Aorta (tissue), 5 donors: ENCODE data around the gene RARG. TPM values are rescaled to one million over a fixed set of nuclear protein-coding genes. Genes with fewer than 3 reads are reported as not detected.

Experiments used
- ATAC-seq: fragments of 200-7000 bp; cut with Tn5 transposase; one replicate; pipeline ENCODE4 v1.9.1; 2022; ENCODE audit warnings: moderate library complexity; ENCODE audit not compliant: low FRiP score
- DNase-seq, 2 donors: peaks; one replicate each; pipeline ENCODE4 v3.0.0-alpha.2; 2020
- H3K27ac ChIP-seq, 2 donors: one replicate each; pipeline ENCODE4 v1.5.1; 2013; ENCODE audit warnings: low read length in 2 of 2, mild to moderate bottlenecking in 2 of 2, moderate library complexity in 2 of 2, control low read depth in 1 of 2, inconsistent platforms in 1 of 2, low read depth in 1 of 2
- H3K27me3 ChIP-seq, 2 donors: one replicate each; pipeline ENCODE4 v1.6.1; 2013; ENCODE audit warnings: control low read depth in 1 of 2, low read length in 1 of 2, mild to moderate bottlenecking in 1 of 2, moderate library complexity in 1 of 2; ENCODE audit not compliant: insufficient read depth in 2 of 2, control insufficient read depth in 1 of 2
- H3K36me3 ChIP-seq, 2 donors: one replicate each; pipeline ENCODE4 v1.6.1; 2013; ENCODE audit warnings: control low read depth in 1 of 2, low read length in 1 of 2, mild to moderate bottlenecking in 1 of 2; ENCODE audit not compliant: insufficient read depth in 2 of 2, control insufficient read depth in 1 of 2
- H3K4me1 ChIP-seq, 2 donors: one replicate each; pipeline ENCODE4 v1.6.1; 2013; ENCODE audit warnings: low read length in 2 of 2, control low read depth in 1 of 2, mild to moderate bottlenecking in 1 of 2, moderate library complexity in 1 of 2; ENCODE audit not compliant: insufficient read depth in 2 of 2, control insufficient read depth in 1 of 2
- H3K4me3 ChIP-seq, 2 donors: one replicate each; pipeline ENCODE4 v1.5.1; 2013; ENCODE audit warnings: low read length in 2 of 2, control low read depth in 1 of 2, mild to moderate bottlenecking in 1 of 2
- H3K9me3 ChIP-seq: one replicate; pipeline ENCODE4 v1.6.1; 2013; ENCODE audit warnings: mild to moderate bottlenecking, low read length; ENCODE audit not compliant: control insufficient read depth
- WGBS, 2 donors: extraction: QIAGEN DNeasy Blood & Tissue Kit; methylation state at CpG; one replicate each; pipeline ENCODE4 v1.1.7; 2013; 5-methylcytosine and 5-hydroxymethylcytosine counted together
- intact Hi-C, 2 donors: fragments of 100-400 bp; cut with DNase I; formaldehyde crosslinking; loops; one replicate each; pipeline versions ENCODE4 v1.14.2 to v1.15.0; 2022
- polyA plus RNA-seq, 2 donors: library from polyadenylated mRNA; stranded (reverse); fragments of 200-250 nt; gene quantifications; one replicate each; pipeline ENCODE4 v1.2.3, GENCODE V29; 2013
- total RNA-seq, 2 donors: library from RNA; stranded (reverse); fragmentation: NEBNext Ultra II Directional; extraction: Animal tissue kit (Norgen Biotek cat#: 25700); gene quantifications; one replicate each; pipeline ENCODE4 v1.2.1, GENCODE V29; 2021
- donor health status: healthy with polysubstance abuse.
- donor health status: Bipolar disorder and iron deficiency.
- donor health status: DM: no; HTN: no; CAD: no.
- donor health status: DM: no; HTN: no; CAD: no.
- donor health status: DM: yes; HTN: yes; CAD: no.

The RARG gene
- total and polyA plus RNA-seq, 4 donors = 14.5 to 63.9 (median 34.1) TPM

- peak in 1 of 2 donors; percentile 24 for DNase-seq
- Histone ChIP-seq H3K27ac (no peak overlapping the region), H3K36me3 (no peaks in the 10 kb centered on the region), H3K9me3 (no peaks in the 10 kb centered on the region), H3K27me3 (no peaks in the 10 kb centered on the region), H3K4me1 (no peaks in the 10 kb centered on the region), H3K4me3 (no peak overlapping the region)
- no peak for ATAC-seq
- 73% methylated on average over 10 of the region's 10 CpGs for WGBS, 2 donors
- intact Hi-C loops = no loop called here
Measured at GRCh38 chr12:53200458-53201176, 31.4 kb downstream of the RARG start.

GRCh38 chr12:53200107-53200457, 31.9 kb downstream of the RARG start:
- Histone ChIP-seq H3K36me3 (no peaks in the 10 kb centered on the region), H3K27me3 (no peaks in the 10 kb centered on the region), H3K4me3 (no peak overlapping the region), H3K27ac (no peak overlapping the region), H3K9me3 (no peaks in the 10 kb centered on the region), H3K4me1 (no peaks in the 10 kb centered on the region)
- ATAC-seq = no peak
- intact Hi-C loops = no loop called here
- peak in 1 of 2 donors; percentile 42 for DNase-seq
- WGBS, 2 donors = 95 to 96% methylated on average over 2 of the region's 2 CpGs

GRCh38 chr12:53199700-53200099, 32.3 kb downstream of the RARG start:
- intact Hi-C loops = loop anchor here in 1 of 2 donors (5.0 kb wide), 1 partner anchor 42 kb away; no protein-coding TSS in a partner anchor
- Histone ChIP-seq H3K36me3 (no peaks in the 10 kb centered on the region), H3K27ac (no peak overlapping the region), H3K4me1 (no peaks in the 10 kb centered on the region), H3K27me3 (no peaks in the 10 kb centered on the region), H3K4me3 (no peak overlapping the region), H3K9me3 (no peaks in the 10 kb centered on the region)
- WGBS, 2 donors = 90 to 92% methylated on average over 3 of the region's 3 CpGs
- ATAC-seq (no peak), DNase-seq (no peak)

- intact Hi-C loops = loop anchor here in 1 of 2 donors (5.0 kb wide), 1 partner anchor 41 kb away; no protein-coding TSS in a partner anchor
- ATAC-seq (no peak), DNase-seq (peak in 1 of 2 donors; percentile 37)
- no peaks in the 10 kb centered on the region for H3K27me3 ChIP-seq
- H3K27ac ChIP-seq = no peak overlapping the region
- no peaks in the 10 kb centered on the region for H3K9me3 ChIP-seq
- no peak overlapping the region for H3K4me3 ChIP-seq
- WGBS, 2 donors = 90 to 96% methylated on average over 5 of the region's 5 CpGs
- H3K36me3 ChIP-seq = no peaks in the 10 kb centered on the region
- no peaks in the 10 kb centered on the region for H3K4me1 ChIP-seq
Measured at GRCh38 chr12:53198486-53199110, 33.4 kb downstream of the RARG start.

GRCh38 chr12:53197011-53197640, 34.9 kb downstream of the RARG start:
- DNase-seq (peak in 1 of 2 donors; percentile 70), ATAC-seq (peak; percentile 5)
- 75 to 76% methylated on average over 19 of the region's 19 CpGs for WGBS, 2 donors
- no peaks in the 10 kb centered on the region for H3K27me3 ChIP-seq
- H3K9me3 ChIP-seq = no peaks in the 10 kb centered on the region
- intact Hi-C loops = loop anchor here (1.0 to 5.0 kb wide), 3 partner anchors 40 to 132 kb away; no protein-coding TSS in a partner anchor
- H3K4me3 ChIP-seq = no peak overlapping the region
- no peak overlapping the region for H3K27ac ChIP-seq
- no peaks in the 10 kb centered on the region for H3K4me1 ChIP-seq
- no peaks in the 10 kb centered on the region for H3K36me3 ChIP-seq

- H3K36me3 ChIP-seq = no peaks in the 10 kb centered on the region
- no peaks in the 10 kb centered on the region for H3K27me3 ChIP-seq
- intact Hi-C loops = loop anchor here in 1 of 2 donors (2.0 to 5.0 kb wide), 2 partner anchors 39 to 132 kb away; no protein-coding TSS in a partner anchor
- H3K4me3 ChIP-seq = no peak overlapping the region
- 87 to 89% methylated on average over 14 of the region's 14 CpGs for WGBS, 2 donors
- H3K4me1 ChIP-seq = no peaks in the 10 kb centered on the region
- no peaks in the 10 kb centered on the region for H3K9me3 ChIP-seq
- no peak overlapping the region for H3K27ac ChIP-seq
- DNase-seq (no peak), ATAC-seq (no peak)
Measured at GRCh38 chr12:53196486-53196885, 35.5 kb downstream of the RARG start.

GRCh38 chr12:53195516-53196420, 36.2 kb downstream of the RARG start:
- no peak for ATAC-seq
- WGBS, 2 donors = 85 to 89% methylated on average over 10 of the region's 10 CpGs

GRCh38 chr12:53194973-53195372, 37.0 kb downstream of the RARG start:
- Histone ChIP-seq H3K36me3 (no peaks in the 10 kb centered on the region), H3K4me1 (no peaks in the 10 kb centered on the region), H3K27me3 (no peaks in the 10 kb centered on the region), H3K9me3 (no peaks in the 10 kb centered on the region), H3K27ac (no peak overlapping the region), H3K4me3 (no peak overlapping the region)
- ATAC-seq (no peak), DNase-seq (no peak)
- 91% methylated on average over 1 of the region's 1 CpG for WGBS, 2 donors
- intact Hi-C loops = loop anchor here (5.0 kb wide), 1 partner anchor 38 kb away; no protein-coding TSS in a partner anchor

More at GRCh38 chr12:53195516-53196420, 36.2 kb downstream of the RARG start:
- intact Hi-C loops = loop anchor here in 1 of 2 donors (2.0 to 5.0 kb wide), 2 partner anchors 38 to 131 kb away; no protein-coding TSS in a partner anchor
- DNase-seq = peak in 1 of 2 donors; percentile 62
- H3K36me3 ChIP-seq = no peaks in the 10 kb centered on the region
- H3K27ac ChIP-seq = no peak overlapping the region
- H3K4me1 ChIP-seq = no peaks in the 10 kb centered on the region
- H3K4me3 ChIP-seq = no peak overlapping the region
- H3K9me3 ChIP-seq = no peaks in the 10 kb centered on the region
- H3K27me3 ChIP-seq = no peaks in the 10 kb centered on the region
